SK-N-SH (cell line): ENCODE results near the gene SLC12A7. TPM values are rescaled to one million over a fixed set of nuclear protein-coding genes. Genes with fewer than 3 reads are reported as not detected.

Experiments used
- CTCF ChIA-PET: fragments of 300-600, 350-600 bp; formaldehyde crosslinking; extraction: SDS; loops from one replicate; lab custom pipeline; 2021; lab: Yijun Ruan, JAX
- POLR2A ChIA-PET: fragments of 350-600 bp; sonication (Branson Sonifier 250); formaldehyde crosslinking; extraction: SDS; loops from one replicate; lab custom pipeline; 2020; ENCODE audit warnings: antibody characterized with exemption, inconsistent platforms; lab: Yijun Ruan, JAX
- DNase-seq: peaks from one replicate; pipeline ENCODE4 v3.0.0; 2012
- H2AFZ ChIP-seq: fragments of 200-600 bp; sonication (generic); 2 replicates; pipeline ENCODE4 v1.8.1; 2016; ENCODE audit warnings: antibody characterized with exemption, mild to moderate bottlenecking, low read depth
- H3F3A ChIP-seq: fragments of 200-600 bp; sonication (generic); replicated peaks from 2 replicates; pipeline ENCODE3; 2016; ENCODE audit warnings: antibody characterized with exemption, mild to moderate bottlenecking; ENCODE audit not compliant: insufficient read depth
- H3K27ac ChIP-seq, 2 experiments: fragments of 200-500 bp in 1 of 2; fragments of 200-600 bp in 1 of 2; sonication (Bioruptor generic) in 1 of 2; sonication (generic), shearing (Covaris generic) in 1 of 2; 2 replicates each; pipeline versions ENCODE4 v1.5.1 to v1.6.1; 2014 to 2016; ENCODE audit warnings: low read depth in 2 of 2, inconsistent platforms in 1 of 2, low read length in 1 of 2, mild to moderate bottlenecking in 1 of 2, mixed read lengths in 1 of 2
- H3K27me3 ChIP-seq: fragments of 200-600 bp; sonication (generic), shearing (Covaris generic); 2 replicates; pipeline ENCODE4 v1.6.1; 2016; ENCODE audit warnings: mixed run types; ENCODE audit not compliant: insufficient read depth
- H3K36me3 ChIP-seq, 2 experiments: fragments of 200-500 bp in 1 of 2; fragments of 200-600 bp in 1 of 2; sonication (Bioruptor generic) in 1 of 2; sonication (generic) in 1 of 2; replicated peaks in 1 of 2; 2 replicates each; pipeline versions ENCODE3 to v1.5.1; 2014 to 2016; ENCODE audit warnings: low read length in 1 of 2, mild to moderate bottlenecking in 1 of 2; ENCODE audit not compliant: insufficient read depth in 2 of 2, control insufficient read depth in 1 of 2
- H3K4me1 ChIP-seq, 2 experiments: fragments of 200-500 bp in 1 of 2; fragments of 200-600 bp in 1 of 2; sonication (Bioruptor generic) in 1 of 2; sonication (generic), shearing (Covaris generic) in 1 of 2; 2 replicates each; pipeline versions ENCODE4 v1.5.1 to v1.6.1; 2014 to 2016; ENCODE audit warnings: low read depth in 1 of 2, low read length in 1 of 2, mixed run types in 1 of 2; ENCODE audit not compliant: insufficient read depth in 2 of 2, control insufficient read depth in 1 of 2
- H3K4me2 ChIP-seq: fragments of 200-600 bp; sonication (generic), shearing (Covaris generic); 2 replicates; pipeline ENCODE4 v1.6.1; 2017; ENCODE audit warnings: mixed run types
- H3K4me3 ChIP-seq, 2 experiments: fragments of 200-500 bp in 1 of 2; fragments of 200-600 bp in 1 of 2; sonication (Bioruptor generic) in 1 of 2; sonication (generic), shearing (Covaris generic) in 1 of 2; 2 replicates each; pipeline versions ENCODE4 v1.5.1 to v1.8.1; 2014 to 2016; ENCODE audit warnings: low read depth in 2 of 2, inconsistent platforms in 1 of 2, low read length in 1 of 2, mild to moderate bottlenecking in 1 of 2, mixed read lengths in 1 of 2, moderate library complexity in 1 of 2
- H3K79me2 ChIP-seq: fragments of 200-600 bp; sonication (generic); 2 replicates; pipeline ENCODE4 v1.8.1; 2017; ENCODE audit warnings: mild to moderate bottlenecking; ENCODE audit not compliant: insufficient read depth
- H3K9ac ChIP-seq: fragments of 200-600 bp; sonication (generic); 2 replicates; pipeline ENCODE4 v1.6.1; 2017; ENCODE audit warnings: mixed run types
- H3K9me2 ChIP-seq: fragments of 200-600 bp; sonication (generic); 2 replicates; pipeline ENCODE4 v1.6.1; 2017; ENCODE audit warnings: mixed run types
- H3K9me3 ChIP-seq: fragments of 200-600 bp; sonication (generic); 2 replicates; pipeline ENCODE4 v1.6.1; 2017; ENCODE audit warnings: mixed run types, mild to moderate bottlenecking, moderate library complexity
- H4K20me1 ChIP-seq: fragments of 200-600 bp; sonication (generic); 2 replicates; pipeline ENCODE4 v1.6.1; 2017; ENCODE audit warnings: mild to moderate bottlenecking, mixed run types; ENCODE audit not compliant: insufficient read depth
- CHD2 ChIP-seq: fragments of 150-350 bp; IDR thresholded peaks from 2 replicates; pipeline ENCODE4 v1.6.1; 2018; ENCODE audit warnings: low read length; ENCODE audit not compliant: partially characterized antibody
- FOXM1 ChIP-seq: IDR thresholded peaks from 2 replicates; pipeline ENCODE4 v1.4.0; 2012; ENCODE audit warnings: low read depth, mild to moderate bottlenecking
- GABPA ChIP-seq: IDR thresholded peaks from 2 replicates; pipeline ENCODE4 v1.4.0; 2012; ENCODE audit warnings: low read depth, mild to moderate bottlenecking
- MEF2A ChIP-seq: IDR thresholded peaks from 2 replicates; pipeline ENCODE4 v1.4.0; 2012; ENCODE audit warnings: low read depth, borderline replicate concordance
- NFIC ChIP-seq: IDR thresholded peaks from 2 replicates; pipeline ENCODE4 v1.4.0; 2012; ENCODE audit warnings: borderline replicate concordance
- NRF1 ChIP-seq: IDR thresholded peaks from 2 replicates; pipeline ENCODE4 v1.6.1; 2012; ENCODE audit warnings: low read depth, mild to moderate bottlenecking, low read length
- RFX5 ChIP-seq: IDR thresholded peaks from 2 replicates; pipeline ENCODE4 v1.6.1; 2012; ENCODE audit warnings: mild to moderate bottlenecking, improper control_type of control experiment, low read length
- SIN3A ChIP-seq: IDR thresholded peaks from 2 replicates; pipeline ENCODE4 v1.6.1; 2012; ENCODE audit warnings: low read depth, mild to moderate bottlenecking, low read length, moderate library complexity, borderline replicate concordance
- TAF1 ChIP-seq: IDR thresholded peaks from 2 replicates; pipeline ENCODE4 v1.6.1; 2012; ENCODE audit warnings: low read depth, mild to moderate bottlenecking, low read length, moderate library complexity, borderline replicate concordance
- YY1 ChIP-seq: IDR thresholded peaks from 2 replicates; pipeline ENCODE4 v1.4.0; 2012; ENCODE audit warnings: low read depth, mild to moderate bottlenecking
- WGBS: methylation state at CpG from one replicate; pipeline ENCODE4 v1.1.6; 2017; ENCODE audit warnings: low lambda C conversion rate; 5-methylcytosine and 5-hydroxymethylcytosine counted together
- polyA plus RNA-seq, 3 experiments: library from polyadenylated mRNA; depleted of rRNA; stranded (reverse); fragments of >200 nt; gene quantifications; 2 replicates each; pipeline ENCODE4 v1.2.3, GENCODE V29; 2012
- TF ChIP-seq, protein P1 (sequence below): IDR thresholded peaks from 2 replicates; pipeline ENCODE4 v1.4.0; 2012; ENCODE audit warnings: low read depth, borderline replicate concordance
- TF ChIP-seq, protein P2 (sequence below): fragments of 200-600 bp; sonication (generic); IDR thresholded peaks from 2 replicates; pipeline ENCODE4 v1.6.1; 2017; ENCODE audit warnings: antibody characterized with exemption, mild to moderate bottlenecking, moderate library complexity
- TF ChIP-seq, protein P3 (sequence below): fragments of 150-350 bp; IDR thresholded peaks from 2 replicates; pipeline ENCODE4 v1.6.1; 2016; ENCODE audit warnings: mild to moderate bottlenecking, low read depth, low read length
- TF ChIP-seq, protein P4 (sequence below): IDR thresholded peaks from 2 replicates; pipeline ENCODE4; 2012
- TF ChIP-seq, protein P5 (sequence below): IDR thresholded peaks from 2 replicates; pipeline ENCODE4 v1.4.0; 2012; ENCODE audit warnings: low read depth
- TF ChIP-seq, protein P6 (sequence below): fragments of 150-350 bp; IDR thresholded peaks from 2 replicates; pipeline ENCODE4 v1.6.1; 2017; ENCODE audit warnings: antibody characterized with exemption, low read length, low read depth, borderline replicate concordance

Gene SLC12A7
- polyA plus RNA-seq, 1 of the 3 experiments (the other 2 are of a cell fraction), result 2.6 TPM

DNA sequence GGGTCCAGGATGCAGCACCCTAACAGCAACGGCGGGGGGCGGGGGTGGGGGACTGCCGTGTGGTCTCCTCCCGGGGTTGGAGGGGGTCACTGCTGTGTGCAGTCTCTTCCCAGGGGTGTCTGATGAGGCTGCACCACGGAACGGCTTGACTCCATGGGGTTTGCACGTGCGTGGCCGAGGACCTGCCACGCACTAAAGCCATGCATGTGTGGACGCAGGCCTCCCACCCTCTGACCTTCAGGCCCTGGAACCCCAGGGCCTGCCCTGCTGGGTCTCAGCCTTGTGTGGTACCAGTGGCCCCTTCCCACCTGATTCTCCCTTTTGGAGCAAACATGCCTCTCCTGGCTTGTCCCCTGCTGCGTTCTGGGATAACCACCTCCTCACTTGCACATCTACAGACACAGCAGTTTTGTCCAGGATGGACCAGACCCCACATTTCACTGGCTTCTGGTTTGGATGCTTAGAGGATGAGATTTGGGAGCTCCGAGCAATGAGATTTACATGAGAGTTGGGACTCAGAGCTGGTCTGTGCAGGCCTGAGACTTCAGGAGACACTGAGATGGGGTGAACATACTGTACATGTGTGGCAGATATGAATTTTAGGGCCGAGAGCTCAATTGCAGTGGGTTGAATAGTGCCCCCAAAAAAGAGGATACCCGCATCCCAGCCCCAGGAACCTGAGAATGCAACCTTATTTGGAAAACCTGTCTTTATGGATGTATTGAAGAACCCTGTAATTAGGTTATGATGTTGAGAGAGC, 45.8 kb downstream of the SLC12A7 start (continued):
- TF ChIP-seq, protein P1, sequence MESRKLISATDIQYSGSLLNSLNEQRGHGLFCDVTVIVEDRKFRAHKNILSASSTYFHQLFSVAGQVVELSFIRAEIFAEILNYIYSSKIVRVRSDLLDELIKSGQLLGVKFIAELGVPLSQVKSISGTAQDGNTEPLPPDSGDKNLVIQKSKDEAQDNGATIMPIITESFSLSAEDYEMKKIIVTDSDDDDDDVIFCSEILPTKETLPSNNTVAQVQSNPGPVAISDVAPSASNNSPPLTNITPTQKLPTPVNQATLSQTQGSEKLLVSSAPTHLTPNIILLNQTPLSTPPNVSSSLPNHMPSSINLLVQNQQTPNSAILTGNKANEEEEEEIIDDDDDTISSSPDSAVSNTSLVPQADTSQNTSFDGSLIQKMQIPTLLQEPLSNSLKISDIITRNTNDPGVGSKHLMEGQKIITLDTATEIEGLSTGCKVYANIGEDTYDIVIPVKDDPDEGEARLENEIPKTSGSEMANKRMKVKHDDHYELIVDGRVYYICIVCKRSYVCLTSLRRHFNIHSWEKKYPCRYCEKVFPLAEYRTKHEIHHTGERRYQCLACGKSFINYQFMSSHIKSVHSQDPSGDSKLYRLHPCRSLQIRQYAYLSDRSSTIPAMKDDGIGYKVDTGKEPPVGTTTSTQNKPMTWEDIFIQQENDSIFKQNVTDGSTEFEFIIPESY, result no peak
- TF ChIP-seq CHD2 (no peak), YY1 (no peak), GABPA (no peak)
- TF ChIP-seq, protein P2, sequence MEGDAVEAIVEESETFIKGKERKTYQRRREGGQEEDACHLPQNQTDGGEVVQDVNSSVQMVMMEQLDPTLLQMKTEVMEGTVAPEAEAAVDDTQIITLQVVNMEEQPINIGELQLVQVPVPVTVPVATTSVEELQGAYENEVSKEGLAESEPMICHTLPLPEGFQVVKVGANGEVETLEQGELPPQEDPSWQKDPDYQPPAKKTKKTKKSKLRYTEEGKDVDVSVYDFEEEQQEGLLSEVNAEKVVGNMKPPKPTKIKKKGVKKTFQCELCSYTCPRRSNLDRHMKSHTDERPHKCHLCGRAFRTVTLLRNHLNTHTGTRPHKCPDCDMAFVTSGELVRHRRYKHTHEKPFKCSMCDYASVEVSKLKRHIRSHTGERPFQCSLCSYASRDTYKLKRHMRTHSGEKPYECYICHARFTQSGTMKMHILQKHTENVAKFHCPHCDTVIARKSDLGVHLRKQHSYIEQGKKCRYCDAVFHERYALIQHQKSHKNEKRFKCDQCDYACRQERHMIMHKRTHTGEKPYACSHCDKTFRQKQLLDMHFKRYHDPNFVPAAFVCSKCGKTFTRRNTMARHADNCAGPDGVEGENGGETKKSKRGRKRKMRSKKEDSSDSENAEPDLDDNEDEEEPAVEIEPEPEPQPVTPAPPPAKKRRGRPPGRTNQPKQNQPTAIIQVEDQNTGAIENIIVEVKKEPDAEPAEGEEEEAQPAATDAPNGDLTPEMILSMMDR, result no peak

DNA sequence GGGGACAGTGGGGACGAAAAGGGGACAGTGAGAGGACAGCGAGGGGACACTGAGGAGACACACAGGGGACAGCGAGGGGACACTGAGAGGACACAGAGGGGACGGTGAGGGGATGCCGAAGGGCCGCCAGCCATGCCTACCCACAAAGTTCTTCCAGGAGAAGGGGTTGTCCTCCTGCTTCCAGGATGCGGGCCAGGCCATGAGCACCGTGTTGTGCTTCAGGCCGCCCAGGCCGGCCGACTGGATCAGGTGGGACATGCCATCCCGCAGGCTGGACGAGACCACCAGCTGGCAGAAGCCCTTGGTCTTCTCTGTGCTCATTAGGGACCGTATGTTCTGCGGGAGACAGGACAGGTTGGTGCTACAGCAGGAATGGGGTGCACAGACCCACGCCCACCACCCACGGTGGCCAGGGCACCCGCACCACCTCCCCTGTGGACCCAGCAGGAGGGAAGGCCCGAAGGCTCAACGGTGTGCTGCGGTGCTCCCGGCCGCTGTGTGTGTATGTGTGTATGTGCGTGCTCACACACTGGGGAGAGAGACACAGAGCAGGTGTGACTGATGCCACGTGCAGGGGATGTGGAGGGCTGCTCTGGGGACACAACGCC, 46.6 kb downstream of the SLC12A7 start:
- CTCF ChIA-PET, result no interaction called here
- no peak overlapping the region for H2AFZ ChIP-seq
- no peaks in the 10 kb centered on the region for H3K36me3 ChIP-seq
- WGBS, result 78% methylated on average over 13 of the region's 26 CpGs
- no peaks in the 10 kb centered on the region for H3K27me3 ChIP-seq
- H3K9me3 ChIP-seq, result no peaks in the 10 kb centered on the region
- no peaks in the 10 kb centered on the region for H3K9me2 ChIP-seq
- no peak for TF ChIP-seq TAF1
- TF ChIP-seq MEF2A, result no peak
- TF ChIP-seq, protein P3, sequence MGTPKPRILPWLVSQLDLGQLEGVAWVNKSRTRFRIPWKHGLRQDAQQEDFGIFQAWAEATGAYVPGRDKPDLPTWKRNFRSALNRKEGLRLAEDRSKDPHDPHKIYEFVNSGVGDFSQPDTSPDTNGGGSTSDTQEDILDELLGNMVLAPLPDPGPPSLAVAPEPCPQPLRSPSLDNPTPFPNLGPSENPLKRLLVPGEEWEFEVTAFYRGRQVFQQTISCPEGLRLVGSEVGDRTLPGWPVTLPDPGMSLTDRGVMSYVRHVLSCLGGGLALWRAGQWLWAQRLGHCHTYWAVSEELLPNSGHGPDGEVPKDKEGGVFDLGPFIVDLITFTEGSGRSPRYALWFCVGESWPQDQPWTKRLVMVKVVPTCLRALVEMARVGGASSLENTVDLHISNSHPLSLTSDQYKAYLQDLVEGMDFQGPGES, result no peak
- TF ChIP-seq, protein P4, sequence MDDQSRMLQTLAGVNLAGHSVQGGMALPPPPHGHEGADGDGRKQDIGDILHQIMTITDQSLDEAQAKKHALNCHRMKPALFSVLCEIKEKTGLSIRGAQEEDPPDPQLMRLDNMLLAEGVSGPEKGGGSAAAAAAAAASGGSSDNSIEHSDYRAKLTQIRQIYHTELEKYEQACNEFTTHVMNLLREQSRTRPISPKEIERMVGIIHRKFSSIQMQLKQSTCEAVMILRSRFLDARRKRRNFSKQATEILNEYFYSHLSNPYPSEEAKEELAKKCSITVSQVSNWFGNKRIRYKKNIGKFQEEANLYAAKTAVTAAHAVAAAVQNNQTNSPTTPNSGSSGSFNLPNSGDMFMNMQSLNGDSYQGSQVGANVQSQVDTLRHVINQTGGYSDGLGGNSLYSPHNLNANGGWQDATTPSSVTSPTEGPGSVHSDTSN, result no peak
- TF ChIP-seq NRF1, result no peak
- TF ChIP-seq FOXM1, result no peak
- no peak for TF ChIP-seq GABPA
- TF ChIP-seq, protein P5, sequence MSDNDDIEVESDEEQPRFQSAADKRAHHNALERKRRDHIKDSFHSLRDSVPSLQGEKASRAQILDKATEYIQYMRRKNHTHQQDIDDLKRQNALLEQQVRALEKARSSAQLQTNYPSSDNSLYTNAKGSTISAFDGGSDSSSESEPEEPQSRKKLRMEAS, result no peak
- TF ChIP-seq, protein P2, result no peak
- no peak for TF ChIP-seq CHD2
- TF ChIP-seq RFX5, result no peak
- TF ChIP-seq, protein P6, sequence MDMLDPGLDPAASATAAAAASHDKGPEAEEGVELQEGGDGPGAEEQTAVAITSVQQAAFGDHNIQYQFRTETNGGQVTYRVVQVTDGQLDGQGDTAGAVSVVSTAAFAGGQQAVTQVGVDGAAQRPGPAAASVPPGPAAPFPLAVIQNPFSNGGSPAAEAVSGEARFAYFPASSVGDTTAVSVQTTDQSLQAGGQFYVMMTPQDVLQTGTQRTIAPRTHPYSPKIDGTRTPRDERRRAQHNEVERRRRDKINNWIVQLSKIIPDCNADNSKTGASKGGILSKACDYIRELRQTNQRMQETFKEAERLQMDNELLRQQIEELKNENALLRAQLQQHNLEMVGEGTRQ, result no peak
- TF ChIP-seq NFIC, result no peak
- no peak for TF ChIP-seq SIN3A
- TF ChIP-seq, all 33 proteins: peak for 0
- H3F3A ChIP-seq, result no peaks in the 10 kb centered on the region
- POLR2A ChIA-PET, result no interaction called here
- no peaks in the 10 kb centered on the region for H3K4me1 ChIP-seq
- H3K79me2 ChIP-seq, result no peaks in the 10 kb centered on the region
- H4K20me1 ChIP-seq, result no peaks in the 10 kb centered on the region
- peak; percentile 12 for DNase-seq
- no peak overlapping the region for H3K27ac ChIP-seq
- no peak overlapping the region for H3K4me3 ChIP-seq
- no peak overlapping the region for H3K9ac ChIP-seq
- H3K4me2 ChIP-seq, result no peak overlapping the region
